ENCODE measurements around the gene KCNAB1. TPM values are rescaled to one million over a fixed set of nuclear protein-coding genes. Genes with fewer than 3 reads are reported as not detected.

KCNAB1 gene
- total and polyA plus RNA-seq, 2 donors (not counting 1 experiment from before 2014, with no cell fraction given) = 0.03 to 0.33 TPM

DNA sequence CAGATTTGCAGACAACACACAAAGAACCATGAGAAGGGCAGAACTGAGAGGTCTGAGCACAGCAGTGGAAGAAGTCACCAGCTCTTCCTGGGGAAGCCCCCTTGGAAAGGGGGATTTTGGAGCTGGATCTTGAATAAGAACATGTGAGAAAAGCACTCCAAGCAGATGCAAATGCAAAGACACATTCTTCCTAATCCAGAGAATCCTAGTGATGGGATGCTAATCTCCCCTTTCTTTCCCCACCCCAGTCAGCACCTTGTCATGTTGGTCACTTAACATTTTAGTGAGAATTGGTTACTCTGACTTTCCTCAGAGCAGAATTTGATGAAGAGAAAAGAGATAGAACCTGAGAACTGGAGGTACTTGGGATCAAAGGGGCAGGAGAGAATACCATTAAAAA is 286.0 kb downstream of the KCNAB1 start:
- no peaks in the 10 kb centered on the region for H3K36me3 ChIP-seq (ENCODE audit: control insufficient read depth, insufficient read depth, low read length)
- no peak overlapping the region for H3K9ac ChIP-seq (ENCODE audit: insufficient read depth, low read length)
- peaks cover 3% of the 10 kb centered on the region for H3K27me3 ChIP-seq (ENCODE audit: control insufficient read depth, insufficient read depth, low read length)
- no peaks in the 10 kb centered on the region for H3K4me1 ChIP-seq (ENCODE audit: control insufficient read depth, extremely low read depth, insufficient read depth, low read length)
- H3K27ac ChIP-seq (ENCODE audit: insufficient read depth, low read length) = no peak overlapping the region
- no peaks in the 10 kb centered on the region for H4K20me1 ChIP-seq (ENCODE audit: control insufficient read depth, extremely low read depth, insufficient read depth, low read length)
- TF ChIP-seq, protein P1, sequence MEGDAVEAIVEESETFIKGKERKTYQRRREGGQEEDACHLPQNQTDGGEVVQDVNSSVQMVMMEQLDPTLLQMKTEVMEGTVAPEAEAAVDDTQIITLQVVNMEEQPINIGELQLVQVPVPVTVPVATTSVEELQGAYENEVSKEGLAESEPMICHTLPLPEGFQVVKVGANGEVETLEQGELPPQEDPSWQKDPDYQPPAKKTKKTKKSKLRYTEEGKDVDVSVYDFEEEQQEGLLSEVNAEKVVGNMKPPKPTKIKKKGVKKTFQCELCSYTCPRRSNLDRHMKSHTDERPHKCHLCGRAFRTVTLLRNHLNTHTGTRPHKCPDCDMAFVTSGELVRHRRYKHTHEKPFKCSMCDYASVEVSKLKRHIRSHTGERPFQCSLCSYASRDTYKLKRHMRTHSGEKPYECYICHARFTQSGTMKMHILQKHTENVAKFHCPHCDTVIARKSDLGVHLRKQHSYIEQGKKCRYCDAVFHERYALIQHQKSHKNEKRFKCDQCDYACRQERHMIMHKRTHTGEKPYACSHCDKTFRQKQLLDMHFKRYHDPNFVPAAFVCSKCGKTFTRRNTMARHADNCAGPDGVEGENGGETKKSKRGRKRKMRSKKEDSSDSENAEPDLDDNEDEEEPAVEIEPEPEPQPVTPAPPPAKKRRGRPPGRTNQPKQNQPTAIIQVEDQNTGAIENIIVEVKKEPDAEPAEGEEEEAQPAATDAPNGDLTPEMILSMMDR (conservative IDR thresholded peaks at IDR 0.05 in 1 of 2, IDR thresholded peaks at IDR 0.05 in 1 of 2; ENCODE audit: low read depth in 1 of 2, low read length in 2 of 2) = no peak
- no peak for TF ChIP-seq EZH2 (IDR thresholded peaks at IDR 0.05; ENCODE audit: low read length, missing control alignments)
- no peaks in the 10 kb centered on the region for H3K9me3 ChIP-seq (ENCODE audit: control insufficient read depth, insufficient read depth, low read depth, low read length)
- H3K4me2 ChIP-seq (ENCODE audit: extremely low read depth, insufficient read depth, low read length) = no peak overlapping the region
- no peak overlapping the region for H3K4me3 ChIP-seq (replicated peaks in 1 of 4; ENCODE audit: control extremely low read depth in 1 of 4, insufficient read depth in 1 of 4, low read depth in 3 of 4, low read length in 4 of 4)
- no peaks in the 10 kb centered on the region for H3K79me2 ChIP-seq (ENCODE audit: control insufficient read depth, insufficient read depth, low read length)
- no peak for DNase-seq (ENCODE audit: low read depth in 2 of 2)
- H2AFZ ChIP-seq (ENCODE audit: low read length) = no peak overlapping the region

DNA sequence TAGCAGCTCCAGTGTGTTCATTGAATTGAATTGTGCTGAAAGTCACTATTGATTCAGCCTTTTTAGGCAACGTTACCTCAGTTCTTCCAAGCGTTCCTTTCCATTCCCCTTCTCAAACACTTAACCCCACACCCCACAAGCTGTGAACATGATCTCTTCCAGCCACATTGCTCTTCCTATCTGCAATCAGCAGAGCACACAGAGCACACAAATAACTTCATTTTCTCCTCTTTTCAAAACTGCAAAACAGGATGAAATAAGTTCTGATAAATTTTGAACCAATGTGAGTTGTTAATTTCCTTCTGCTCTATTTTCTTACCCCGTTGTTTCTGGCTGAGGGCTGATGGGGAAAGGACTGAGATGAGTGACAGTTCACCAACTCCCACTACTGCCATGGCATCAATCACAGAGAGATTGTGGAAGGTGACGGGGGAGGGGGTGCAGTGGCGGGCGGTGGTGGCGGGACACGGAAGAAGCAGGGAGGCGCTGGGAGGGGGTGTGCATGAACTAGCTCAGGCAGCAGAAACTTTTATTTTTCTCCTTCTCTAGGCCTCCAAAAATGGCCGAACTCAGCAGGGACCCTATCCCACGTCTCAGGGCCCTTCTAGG is 287.3 kb downstream of the KCNAB1 start:
- Histone ChIP-seq H3K36me3 (ENCODE audit: control insufficient read depth, insufficient read depth, low read length) (no peaks in the 10 kb centered on the region), H3K9ac (ENCODE audit: insufficient read depth, low read length) (no peak overlapping the region), H3K9me3 (ENCODE audit: control insufficient read depth, insufficient read depth, low read depth, low read length) (no peaks in the 10 kb centered on the region), H3K4me3 (replicated peaks in 1 of 4; ENCODE audit: control extremely low read depth in 1 of 4, insufficient read depth in 1 of 4, low read depth in 3 of 4, low read length in 4 of 4) (no peak overlapping the region), H2AFZ (ENCODE audit: low read length) (no peak overlapping the region), H3K4me1 (ENCODE audit: control insufficient read depth, extremely low read depth, insufficient read depth, low read length) (no peaks in the 10 kb centered on the region), H3K27me3 (ENCODE audit: control insufficient read depth, insufficient read depth, low read length) (peaks cover 3% of the 10 kb centered on the region), H3K27ac (ENCODE audit: insufficient read depth, low read length) (no peak overlapping the region), H3K79me2 (ENCODE audit: control insufficient read depth, insufficient read depth, low read length) (no peaks in the 10 kb centered on the region), H3K4me2 (ENCODE audit: extremely low read depth, insufficient read depth, low read length) (no peak overlapping the region), H4K20me1 (ENCODE audit: control insufficient read depth, extremely low read depth, insufficient read depth, low read length) (no peaks in the 10 kb centered on the region)
- TF ChIP-seq EZH2 (IDR thresholded peaks at IDR 0.05; ENCODE audit: low read length, missing control alignments) = no peak
- TF ChIP-seq, protein P1 (conservative IDR thresholded peaks at IDR 0.05 in 1 of 2, IDR thresholded peaks at IDR 0.05 in 1 of 2; ENCODE audit: low read depth in 1 of 2, low read length in 2 of 2) = no peak
- no peak for DNase-seq (ENCODE audit: low read depth in 2 of 2)

DNA sequence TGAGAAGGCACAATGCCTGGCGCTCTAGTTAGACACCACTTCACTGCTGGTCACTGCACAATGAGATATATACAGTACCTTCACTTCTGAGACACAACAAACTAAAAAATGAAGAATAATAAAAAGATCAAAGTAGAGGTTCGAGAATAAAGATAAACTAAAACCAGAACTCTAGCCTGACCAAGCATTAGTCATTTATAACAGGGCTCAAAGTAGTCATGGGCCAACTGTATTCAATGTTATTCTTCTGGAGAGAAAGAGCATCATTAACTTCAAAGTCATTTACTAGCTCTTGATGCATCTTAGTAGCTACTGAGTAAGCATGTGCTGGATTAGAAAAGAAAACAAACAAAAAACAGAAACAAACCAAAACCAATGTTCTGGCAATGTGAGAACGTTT is 289.3 kb downstream of the KCNAB1 start:
- TF ChIP-seq, protein P1 (conservative IDR thresholded peaks at IDR 0.05 in 1 of 2, IDR thresholded peaks at IDR 0.05 in 1 of 2; ENCODE audit: low read depth in 1 of 2, low read length in 2 of 2) = no peak
- TF ChIP-seq EZH2 (IDR thresholded peaks at IDR 0.05; ENCODE audit: low read length, missing control alignments) = no peak
- Histone ChIP-seq H3K27ac (ENCODE audit: insufficient read depth, low read length) (no peak overlapping the region), H2AFZ (ENCODE audit: low read length) (no peak overlapping the region), H3K36me3 (ENCODE audit: control insufficient read depth, insufficient read depth, low read length) (no peaks in the 10 kb centered on the region), H3K4me2 (ENCODE audit: extremely low read depth, insufficient read depth, low read length) (no peak overlapping the region), H3K4me1 (ENCODE audit: control insufficient read depth, extremely low read depth, insufficient read depth, low read length) (no peaks in the 10 kb centered on the region), H3K79me2 (ENCODE audit: control insufficient read depth, insufficient read depth, low read length) (no peaks in the 10 kb centered on the region), H4K20me1 (ENCODE audit: control insufficient read depth, extremely low read depth, insufficient read depth, low read length) (no peaks in the 10 kb centered on the region), H3K4me3 (replicated peaks in 1 of 4; ENCODE audit: control extremely low read depth in 1 of 4, insufficient read depth in 1 of 4, low read depth in 3 of 4, low read length in 4 of 4) (no peak overlapping the region), H3K9me3 (ENCODE audit: control insufficient read depth, insufficient read depth, low read depth, low read length) (no peaks in the 10 kb centered on the region), H3K9ac (ENCODE audit: insufficient read depth, low read length) (no peak overlapping the region), H3K27me3 (ENCODE audit: control insufficient read depth, insufficient read depth, low read length) (peaks cover 3% of the 10 kb centered on the region)
- DNase-seq (ENCODE audit: low read depth in 2 of 2) = peak in 1 of 2 donors; percentile 64

Data from fibroblast of lung (primary cell).